HG02610 (cell line): Measurements from ENCODE around the gene C10orf105.

Source experiments
- ATAC-seq: cut with Tn5 transposase; IDR thresholded peaks from one replicate; pipeline ENCODE4 v1.9.1; 2021; ENCODE audit warnings: mild to moderate bottlenecking, moderate library complexity; ENCODE audit not compliant: unreplicated experiment

Gene C10orf105

GRCh38 chr10:71703577-71703976, 16.0 kb downstream of the C10orf105 start:
- ATAC-seq: no peak

- ATAC-seq: no peak
These were observed 18.0 kb downstream of the C10orf105 start for GRCh38 chr10:71701496-71702132.

GRCh38 chr10:71700731-71701368, 18.7 kb downstream of the C10orf105 start:
- no peak for ATAC-seq

GRCh38 chr10:71698737-71699136, 20.8 kb downstream of the C10orf105 start:
- ATAC-seq: no peak

- ATAC-seq: no peak
These were observed 21.5 kb downstream of the C10orf105 start for GRCh38 chr10:71697938-71698709.

GRCh38 chr10:71696628-71697326, 22.8 kb downstream of the C10orf105 start:
- ATAC-seq: no peak

- no peak for ATAC-seq
These were observed 23.8 kb downstream of the C10orf105 start for GRCh38 chr10:71695502-71696476.

GRCh38 chr10:71694567-71694968, 25.0 kb downstream of the C10orf105 start:
- peak; percentile 81 for ATAC-seq

- peak; percentile 27 for ATAC-seq
These were observed 25.5 kb downstream of the C10orf105 start for GRCh38 chr10:71694039-71694501.

GRCh38 chr10:71693377-71693776, 26.2 kb downstream of the C10orf105 start:
- no peak for ATAC-seq

- ATAC-seq: no peak
These were observed 26.8 kb downstream of the C10orf105 start for GRCh38 chr10:71692598-71693306.

GRCh38 chr10:71691405-71691804, 28.2 kb downstream of the C10orf105 start:
- ATAC-seq: no peak

- ATAC-seq: no peak
These were observed 29.4 kb downstream of the C10orf105 start for GRCh38 chr10:71690094-71690720.

GRCh38 chr10:71688256-71688655, 31.3 kb downstream of the C10orf105 start:
- ATAC-seq: no peak

- no peak for ATAC-seq
These were observed 32.1 kb downstream of the C10orf105 start for GRCh38 chr10:71687480-71687879.

- no peak for ATAC-seq
These were observed 32.5 kb downstream of the C10orf105 start for GRCh38 chr10:71687077-71687476.

GRCh38 chr10:71685554-71686232, 33.9 kb downstream of the C10orf105 start:
- ATAC-seq: no peak
